ENCODE results near the gene TLR6. TPM values are rescaled to one million over a fixed set of nuclear protein-coding genes. Genes with fewer than 3 reads are reported as not detected.

The TLR6 gene
- total and polyA plus RNA-seq, 10 of the 15 experiments (the other 5 are each of a cell fraction or from before 2014, with no cell fraction given), result 1.1 to 49.4 (median 12.5) TPM

DNA sequence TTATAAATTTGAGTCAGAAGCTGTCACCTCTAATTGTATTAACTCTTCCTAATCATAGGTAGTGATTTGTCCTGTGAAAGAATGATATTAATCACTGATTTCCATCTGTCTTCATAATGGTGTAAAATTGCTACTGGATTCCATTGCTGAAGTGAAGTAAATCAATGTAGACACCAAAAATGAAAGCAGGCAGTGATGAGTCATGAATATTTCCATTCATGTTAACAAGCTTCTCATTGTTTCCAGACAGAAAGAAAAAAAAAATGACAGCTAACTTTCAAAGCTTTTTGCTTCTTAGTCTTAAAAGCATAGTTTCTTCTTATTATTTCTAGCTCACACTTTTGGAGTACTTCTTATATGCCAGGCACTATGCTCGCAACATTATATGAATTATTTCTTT, 32.5 kb upstream of the TLR6 start (continued):
- TF ChIP-seq, protein P1, sequence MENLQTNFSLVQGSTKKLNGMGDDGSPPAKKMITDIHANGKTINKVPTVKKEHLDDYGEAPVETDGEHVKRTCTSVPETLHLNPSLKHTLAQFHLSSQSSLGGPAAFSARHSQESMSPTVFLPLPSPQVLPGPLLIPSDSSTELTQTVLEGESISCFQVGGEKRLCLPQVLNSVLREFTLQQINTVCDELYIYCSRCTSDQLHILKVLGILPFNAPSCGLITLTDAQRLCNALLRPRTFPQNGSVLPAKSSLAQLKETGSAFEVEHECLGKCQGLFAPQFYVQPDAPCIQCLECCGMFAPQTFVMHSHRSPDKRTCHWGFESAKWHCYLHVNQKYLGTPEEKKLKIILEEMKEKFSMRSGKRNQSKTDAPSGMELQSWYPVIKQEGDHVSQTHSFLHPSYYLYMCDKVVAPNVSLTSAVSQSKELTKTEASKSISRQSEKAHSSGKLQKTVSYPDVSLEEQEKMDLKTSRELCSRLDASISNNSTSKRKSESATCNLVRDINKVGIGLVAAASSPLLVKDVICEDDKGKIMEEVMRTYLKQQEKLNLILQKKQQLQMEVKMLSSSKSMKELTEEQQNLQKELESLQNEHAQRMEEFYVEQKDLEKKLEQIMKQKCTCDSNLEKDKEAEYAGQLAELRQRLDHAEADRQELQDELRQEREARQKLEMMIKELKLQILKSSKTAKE (IDR thresholded peaks at IDR 0.05; ENCODE audit: low read depth, poor library complexity, severe bottlenecking), result peak; percentile 84
- TF ChIP-seq, protein P2, sequence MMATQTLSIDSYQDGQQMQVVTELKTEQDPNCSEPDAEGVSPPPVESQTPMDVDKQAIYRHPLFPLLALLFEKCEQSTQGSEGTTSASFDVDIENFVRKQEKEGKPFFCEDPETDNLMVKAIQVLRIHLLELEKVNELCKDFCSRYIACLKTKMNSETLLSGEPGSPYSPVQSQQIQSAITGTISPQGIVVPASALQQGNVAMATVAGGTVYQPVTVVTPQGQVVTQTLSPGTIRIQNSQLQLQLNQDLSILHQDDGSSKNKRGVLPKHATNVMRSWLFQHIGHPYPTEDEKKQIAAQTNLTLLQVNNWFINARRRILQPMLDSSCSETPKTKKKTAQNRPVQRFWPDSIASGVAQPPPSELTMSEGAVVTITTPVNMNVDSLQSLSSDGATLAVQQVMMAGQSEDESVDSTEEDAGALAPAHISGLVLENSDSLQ (IDR thresholded peaks at IDR 0.05), result peak; percentile 77
- TF ChIP-seq TAF1 (IDR thresholded peaks at IDR 0.05; ENCODE audit: borderline replicate concordance, low read depth, low read length), result no peak
- peak; percentile 92 for TF ChIP-seq DPF2 (IDR thresholded peaks at IDR 0.05)
- TF ChIP-seq ZBTB40 (IDR thresholded peaks at IDR 0.05; ENCODE audit: borderline replicate concordance), result peak; percentile 20; the same call in 1 of the 2 replicates
- 0 out of 2 replicates have a peak, but pooled peaks have one; percentile 41 for TF ChIP-seq PML (IDR thresholded peaks at IDR 0.05; ENCODE audit: low read length)
- TF ChIP-seq, protein P3, sequence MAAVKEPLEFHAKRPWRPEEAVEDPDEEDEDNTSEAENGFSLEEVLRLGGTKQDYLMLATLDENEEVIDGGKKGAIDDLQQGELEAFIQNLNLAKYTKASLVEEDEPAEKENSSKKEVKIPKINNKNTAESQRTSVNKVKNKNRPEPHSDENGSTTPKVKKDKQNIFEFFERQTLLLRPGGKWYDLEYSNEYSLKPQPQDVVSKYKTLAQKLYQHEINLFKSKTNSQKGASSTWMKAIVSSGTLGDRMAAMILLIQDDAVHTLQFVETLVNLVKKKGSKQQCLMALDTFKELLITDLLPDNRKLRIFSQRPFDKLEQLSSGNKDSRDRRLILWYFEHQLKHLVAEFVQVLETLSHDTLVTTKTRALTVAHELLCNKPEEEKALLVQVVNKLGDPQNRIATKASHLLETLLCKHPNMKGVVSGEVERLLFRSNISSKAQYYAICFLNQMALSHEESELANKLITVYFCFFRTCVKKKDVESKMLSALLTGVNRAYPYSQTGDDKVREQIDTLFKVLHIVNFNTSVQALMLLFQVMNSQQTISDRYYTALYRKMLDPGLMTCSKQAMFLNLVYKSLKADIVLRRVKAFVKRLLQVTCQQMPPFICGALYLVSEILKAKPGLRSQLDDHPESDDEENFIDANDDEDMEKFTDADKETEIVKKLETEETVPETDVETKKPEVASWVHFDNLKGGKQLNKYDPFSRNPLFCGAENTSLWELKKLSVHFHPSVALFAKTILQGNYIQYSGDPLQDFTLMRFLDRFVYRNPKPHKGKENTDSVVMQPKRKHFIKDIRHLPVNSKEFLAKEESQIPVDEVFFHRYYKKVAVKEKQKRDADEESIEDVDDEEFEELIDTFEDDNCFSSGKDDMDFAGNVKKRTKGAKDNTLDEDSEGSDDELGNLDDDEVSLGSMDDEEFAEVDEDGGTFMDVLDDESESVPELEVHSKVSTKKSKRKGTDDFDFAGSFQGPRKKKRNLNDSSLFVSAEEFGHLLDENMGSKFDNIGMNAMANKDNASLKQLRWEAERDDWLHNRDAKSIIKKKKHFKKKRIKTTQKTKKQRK (IDR thresholded peaks at IDR 0.05; ENCODE audit: low read depth, low read length), result no peak
- TF ChIP-seq ZZZ3 (IDR thresholded peaks at IDR 0.05; ENCODE audit: control insufficient read depth, insufficient read length, low read depth), result no peak
- TF ChIP-seq ATF7 (IDR thresholded peaks at IDR 0.05; ENCODE audit: low read depth), result peak; percentile 93
- TF ChIP-seq RUNX3 (IDR thresholded peaks at IDR 0.05; ENCODE audit: low read length), result no peak; the same call in 1 of the 2 replicates
- TF ChIP-seq NFIC (IDR thresholded peaks at IDR 0.05; ENCODE audit: low read depth, low read length), result peak; percentile 81
- TF ChIP-seq SPI1 (IDR thresholded peaks at IDR 0.05; ENCODE audit: borderline replicate concordance, insufficient read depth, low read depth, low read length), result no peak
- peak; percentile 88; the same call in 1 of the 2 replicates for TF ChIP-seq BACH1 (IDR thresholded peaks at IDR 0.05; ENCODE audit: borderline replicate concordance)
- no peak for TF ChIP-seq FOS (IDR thresholded peaks at IDR 0.05; ENCODE audit: borderline replicate concordance, extremely low read depth, insufficient read length)
